AG09309 (cell line): ENCODE results near the gene ZNF500.

Experiments used
- DNase-seq: peaks from one replicate; pipeline ENCODE4 v3.0.0-alpha.2; 2010; ENCODE audit warnings: low read depth
- H3K4me3 ChIP-seq: 2 replicates; pipeline ENCODE4 v1.5.1; 2011; ENCODE audit warnings: mild to moderate bottlenecking, low read depth, low read length, moderate library complexity; ENCODE audit not compliant: control insufficient read depth
- TF ChIP-seq, protein P1 (sequence below): IDR thresholded peaks from 2 replicates; pipeline ENCODE4 v1.5.1; 2011; ENCODE audit warnings: mild to moderate bottlenecking, low read depth, low read length, inconsistent platforms; ENCODE audit not compliant: insufficient read depth, control insufficient read depth; ENCODE audit errors: missing control alignments

Gene ZNF500

DNA sequence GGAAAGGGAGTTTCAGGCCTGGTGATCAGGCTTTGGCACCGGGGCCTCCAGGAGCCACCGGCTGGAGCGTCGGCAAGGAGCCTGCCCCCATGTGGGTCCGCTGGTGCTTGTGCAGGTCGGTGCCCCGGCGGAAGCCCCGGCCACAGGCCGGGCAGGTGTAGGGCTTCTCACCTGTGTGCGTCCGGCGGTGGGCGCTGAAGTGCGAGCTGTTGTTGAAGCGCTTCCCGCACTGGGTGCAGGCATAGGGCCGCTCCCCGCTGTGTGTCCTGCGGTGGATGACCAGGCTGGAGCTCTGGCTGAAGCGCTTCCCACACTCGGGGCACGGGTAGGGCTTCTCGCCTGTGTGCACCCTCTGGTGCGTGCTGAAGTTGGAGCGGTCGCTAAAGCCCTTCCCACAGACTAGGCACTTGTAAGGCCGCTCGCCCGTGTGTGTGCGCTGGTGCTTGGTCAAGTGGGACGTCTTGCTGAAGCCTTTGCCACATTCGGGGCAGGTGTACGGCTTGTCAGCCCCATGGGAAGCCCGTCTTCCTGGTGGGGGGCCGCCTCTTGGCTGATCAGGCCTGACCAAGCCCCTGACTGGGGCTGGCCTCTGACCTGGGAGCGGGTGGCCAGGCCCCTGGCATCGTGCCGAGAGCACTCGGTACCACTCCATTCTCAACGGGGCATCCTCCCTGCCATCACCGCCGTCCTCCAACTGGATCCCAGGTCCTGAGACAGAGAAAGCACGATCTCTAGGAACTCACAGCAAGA lies 14.4 kb downstream of the ZNF500 start:
- no peak overlapping the region for H3K4me3 ChIP-seq
- DNase-seq, result no peak
- TF ChIP-seq, protein P1, sequence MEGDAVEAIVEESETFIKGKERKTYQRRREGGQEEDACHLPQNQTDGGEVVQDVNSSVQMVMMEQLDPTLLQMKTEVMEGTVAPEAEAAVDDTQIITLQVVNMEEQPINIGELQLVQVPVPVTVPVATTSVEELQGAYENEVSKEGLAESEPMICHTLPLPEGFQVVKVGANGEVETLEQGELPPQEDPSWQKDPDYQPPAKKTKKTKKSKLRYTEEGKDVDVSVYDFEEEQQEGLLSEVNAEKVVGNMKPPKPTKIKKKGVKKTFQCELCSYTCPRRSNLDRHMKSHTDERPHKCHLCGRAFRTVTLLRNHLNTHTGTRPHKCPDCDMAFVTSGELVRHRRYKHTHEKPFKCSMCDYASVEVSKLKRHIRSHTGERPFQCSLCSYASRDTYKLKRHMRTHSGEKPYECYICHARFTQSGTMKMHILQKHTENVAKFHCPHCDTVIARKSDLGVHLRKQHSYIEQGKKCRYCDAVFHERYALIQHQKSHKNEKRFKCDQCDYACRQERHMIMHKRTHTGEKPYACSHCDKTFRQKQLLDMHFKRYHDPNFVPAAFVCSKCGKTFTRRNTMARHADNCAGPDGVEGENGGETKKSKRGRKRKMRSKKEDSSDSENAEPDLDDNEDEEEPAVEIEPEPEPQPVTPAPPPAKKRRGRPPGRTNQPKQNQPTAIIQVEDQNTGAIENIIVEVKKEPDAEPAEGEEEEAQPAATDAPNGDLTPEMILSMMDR, result no peak

DNA sequence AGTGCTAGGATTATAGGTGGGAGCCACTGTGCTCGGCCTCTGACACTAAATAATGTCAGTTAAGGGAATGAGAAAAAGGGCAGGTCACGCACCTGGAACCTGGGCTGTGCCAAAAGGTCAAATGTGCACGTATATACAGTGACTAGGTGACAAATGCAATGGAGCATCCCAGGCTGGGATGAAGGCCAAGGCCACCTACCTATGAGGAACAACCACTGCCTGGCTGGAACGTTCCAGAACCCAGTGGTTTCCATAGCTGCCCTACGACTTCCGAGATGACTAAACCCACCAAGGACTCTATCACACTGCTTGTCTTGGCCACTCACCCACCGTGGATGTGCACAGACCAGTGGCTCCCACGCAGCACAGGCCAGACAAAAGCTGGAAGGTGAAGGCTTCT lies 16.1 kb downstream of the ZNF500 start:
- H3K4me3 ChIP-seq, result no peak overlapping the region
- no peak for DNase-seq
- TF ChIP-seq, protein P1, result no peak

DNA sequence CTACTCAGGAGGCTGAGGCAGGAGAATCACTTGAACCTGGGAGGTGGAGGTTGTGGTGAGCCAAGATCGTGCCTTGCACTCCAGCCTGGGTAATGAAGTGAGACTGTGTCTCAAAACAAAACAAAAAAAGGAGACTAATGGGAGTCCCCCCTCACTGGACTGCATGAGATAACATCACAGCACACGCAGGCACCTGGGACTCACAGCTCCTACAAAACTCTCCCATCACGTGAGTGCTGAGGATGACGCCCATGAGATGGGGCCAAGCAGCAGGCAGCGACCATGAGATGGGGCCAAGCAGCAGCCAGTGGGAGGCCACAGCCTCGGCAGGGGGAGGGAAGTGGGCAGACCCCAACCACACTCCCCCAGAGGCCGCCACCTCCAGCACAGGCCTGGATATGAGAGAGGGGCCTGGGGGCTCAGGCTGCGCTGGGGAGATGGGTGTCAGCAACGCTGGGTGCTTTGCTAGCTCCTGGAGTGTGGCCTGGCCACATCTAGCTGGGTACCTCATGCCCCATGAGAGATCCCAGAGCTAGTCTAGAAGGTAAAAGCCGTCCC lies 17.2 kb downstream of the ZNF500 start:
- no peak for DNase-seq
- TF ChIP-seq, protein P1, result no peak
- H3K4me3 ChIP-seq, result no peak overlapping the region

DNA sequence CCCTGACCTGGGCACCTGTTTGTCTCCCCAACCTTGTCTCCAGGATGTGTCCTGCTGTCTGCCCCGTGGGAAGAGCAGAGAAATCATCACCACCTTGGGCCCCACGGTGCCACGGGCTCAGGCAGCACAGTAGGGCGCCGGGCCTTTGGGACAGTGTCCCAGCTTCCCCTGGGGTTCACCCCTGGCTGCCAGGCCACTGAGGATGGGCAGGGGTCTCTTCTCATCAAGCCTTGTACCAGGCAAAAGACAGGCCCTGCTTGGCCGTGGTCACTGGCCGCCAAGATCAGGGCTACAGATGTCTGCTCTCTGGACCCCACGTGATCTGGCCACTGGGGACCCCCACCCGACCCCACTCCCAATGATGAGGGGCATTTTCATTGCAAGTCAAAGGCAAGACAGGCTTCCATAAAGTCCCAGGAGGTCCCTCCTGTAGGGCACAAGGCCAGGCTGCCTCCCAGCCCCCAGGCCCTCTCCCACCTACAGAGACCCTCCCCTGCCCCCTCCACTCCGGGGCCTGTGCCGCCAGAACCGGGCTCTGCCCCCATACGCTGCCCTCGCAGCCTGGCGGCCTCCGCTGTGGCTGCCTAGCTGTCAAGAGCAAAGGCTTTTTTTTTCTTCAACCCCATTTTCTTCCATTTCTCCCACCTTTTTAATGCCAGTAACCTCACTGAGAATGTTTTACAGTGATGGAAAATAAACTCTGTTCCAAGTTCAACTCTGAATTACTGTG lies 18.1 kb downstream of the ZNF500 start:
- DNase-seq, result no peak
- TF ChIP-seq, protein P1, result no peak
- H3K4me3 ChIP-seq, result no peak overlapping the region

DNA sequence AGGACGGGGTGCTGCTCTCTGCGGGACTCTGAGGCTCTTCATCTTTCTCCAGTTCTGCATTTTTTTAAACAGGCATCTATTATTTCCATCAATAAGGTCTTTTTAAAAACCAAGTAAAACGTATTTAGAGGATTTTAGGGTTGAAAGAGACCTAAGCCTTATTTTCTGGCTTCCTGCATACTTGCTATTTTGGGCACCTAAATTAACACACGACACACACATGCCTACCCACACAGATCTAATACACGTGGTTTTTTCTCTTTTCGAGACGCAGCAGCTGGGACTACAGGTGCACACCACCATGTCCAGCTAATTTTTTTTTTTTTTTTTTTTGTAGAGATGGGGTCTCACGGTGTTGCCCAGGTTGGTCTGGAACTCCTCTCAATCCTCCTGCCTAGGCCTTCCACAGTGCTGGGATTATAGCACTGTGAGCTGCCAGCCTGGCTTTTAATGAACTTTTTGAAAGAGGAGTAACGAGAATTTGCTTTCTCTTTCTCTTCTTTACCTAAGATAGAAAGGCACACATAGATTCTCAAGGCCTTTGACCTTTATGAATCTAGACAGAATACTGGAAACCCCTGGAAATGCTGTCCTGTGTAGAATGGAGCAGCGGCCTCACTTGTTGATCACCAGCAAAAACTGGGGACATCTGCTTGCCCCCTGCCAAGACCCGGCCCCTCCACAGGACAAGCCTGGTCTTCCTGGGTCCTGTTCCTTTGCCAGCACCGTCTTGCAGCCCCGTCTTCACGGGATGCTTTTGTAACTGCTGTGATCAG lies 18.9 kb downstream of the ZNF500 start:
- DNase-seq, result no peak
- no peak overlapping the region for H3K4me3 ChIP-seq
- TF ChIP-seq, protein P1, result no peak

DNA sequence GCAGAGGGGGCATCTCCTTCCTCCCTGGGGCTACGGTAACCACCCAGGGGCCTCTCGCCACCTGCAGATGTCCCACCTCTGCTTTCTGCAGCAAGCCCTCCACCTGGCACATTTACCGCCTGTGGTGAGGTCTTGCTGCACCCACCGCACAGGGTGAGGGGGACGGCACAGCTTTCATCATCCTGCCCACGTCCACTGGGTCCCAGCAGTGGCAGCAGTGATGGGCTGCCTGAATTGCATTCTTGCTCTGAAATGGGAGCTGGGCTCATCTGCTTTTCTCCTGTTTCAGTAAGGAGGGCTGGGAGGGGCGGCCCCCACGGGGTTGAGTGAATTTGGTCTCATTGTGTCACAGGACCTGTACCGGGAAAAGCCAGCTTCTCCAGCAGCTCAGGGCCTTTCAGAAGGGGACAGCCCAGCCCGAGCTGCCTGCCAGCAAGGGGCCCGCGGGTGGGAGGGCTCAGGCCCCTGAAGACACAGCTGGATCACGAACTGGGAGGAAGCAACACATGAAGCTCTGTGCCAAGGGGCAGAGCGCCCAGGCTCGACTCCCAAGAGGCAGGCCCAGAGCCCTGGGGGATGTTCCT lies 19.9 kb downstream of the ZNF500 start:
- no peak for DNase-seq
- H3K4me3 ChIP-seq, result no peak overlapping the region
- TF ChIP-seq, protein P1, result no peak
